OCI-LY1 (cell line): Measurements from ENCODE around the gene PTPRN2.

Experiments used
- EZH2 ChIP-seq: fragments of 200-600 bp; sonication (generic), shearing (Covaris generic); IDR thresholded peaks from 2 replicates; pipeline ENCODE4 v1.8.0; 2017; ENCODE audit warnings: borderline replicate concordance, mixed run types, mild to moderate bottlenecking, antibody characterized with exemption, low read length, moderate library complexity, mixed read lengths
- TF ChIP-seq, protein P1 (sequence below): fragments of 200-600 bp; sonication (generic), shearing (Covaris generic); IDR thresholded peaks from 2 replicates; pipeline ENCODE4 v1.5.1; 2017; ENCODE audit warnings: mild to moderate bottlenecking, antibody characterized with exemption, low read length, moderate library complexity, mixed read lengths

DNA sequence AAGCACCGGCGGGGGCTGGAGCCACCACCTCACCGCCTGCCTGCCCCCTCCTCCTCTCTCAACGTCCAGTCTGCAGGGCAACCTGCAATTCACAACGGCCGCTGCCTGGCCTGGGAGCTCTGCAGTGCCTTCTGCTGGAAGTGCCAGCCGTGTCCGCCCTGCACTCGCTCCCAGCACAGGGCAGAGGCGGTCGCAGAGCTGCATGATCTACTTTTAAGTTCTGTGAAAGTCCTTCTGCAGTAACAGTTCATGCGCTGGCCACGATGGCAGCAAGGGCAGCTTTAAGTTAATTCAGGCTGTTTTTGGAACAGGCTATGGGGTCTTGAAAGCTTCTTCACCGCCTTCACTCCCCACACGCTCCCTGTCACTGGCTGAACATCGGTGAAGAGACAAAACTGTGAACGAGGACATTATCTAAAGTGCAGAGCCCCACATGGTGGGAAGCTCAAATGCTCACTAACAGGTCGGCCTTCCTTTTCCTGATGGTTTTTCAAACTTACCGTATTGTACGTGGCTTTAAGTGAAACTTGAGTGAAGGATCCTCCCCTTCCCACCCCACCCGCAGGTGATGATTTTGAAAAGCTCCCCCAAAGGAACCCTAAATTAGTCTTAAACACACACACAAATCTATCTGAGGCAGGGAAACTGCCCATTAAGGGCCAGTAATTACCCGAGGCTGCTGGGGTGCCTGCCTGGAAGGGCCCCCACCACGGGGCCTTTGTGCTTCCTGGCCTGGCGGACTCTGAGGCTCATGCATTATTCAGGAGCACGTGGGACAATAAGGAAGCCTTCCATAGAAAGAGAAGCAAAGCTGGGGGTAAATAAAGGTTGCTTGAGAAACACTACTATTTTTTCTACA, 746.5 kb downstream of the PTPRN2 start:
- TF ChIP-seq, protein P1, sequence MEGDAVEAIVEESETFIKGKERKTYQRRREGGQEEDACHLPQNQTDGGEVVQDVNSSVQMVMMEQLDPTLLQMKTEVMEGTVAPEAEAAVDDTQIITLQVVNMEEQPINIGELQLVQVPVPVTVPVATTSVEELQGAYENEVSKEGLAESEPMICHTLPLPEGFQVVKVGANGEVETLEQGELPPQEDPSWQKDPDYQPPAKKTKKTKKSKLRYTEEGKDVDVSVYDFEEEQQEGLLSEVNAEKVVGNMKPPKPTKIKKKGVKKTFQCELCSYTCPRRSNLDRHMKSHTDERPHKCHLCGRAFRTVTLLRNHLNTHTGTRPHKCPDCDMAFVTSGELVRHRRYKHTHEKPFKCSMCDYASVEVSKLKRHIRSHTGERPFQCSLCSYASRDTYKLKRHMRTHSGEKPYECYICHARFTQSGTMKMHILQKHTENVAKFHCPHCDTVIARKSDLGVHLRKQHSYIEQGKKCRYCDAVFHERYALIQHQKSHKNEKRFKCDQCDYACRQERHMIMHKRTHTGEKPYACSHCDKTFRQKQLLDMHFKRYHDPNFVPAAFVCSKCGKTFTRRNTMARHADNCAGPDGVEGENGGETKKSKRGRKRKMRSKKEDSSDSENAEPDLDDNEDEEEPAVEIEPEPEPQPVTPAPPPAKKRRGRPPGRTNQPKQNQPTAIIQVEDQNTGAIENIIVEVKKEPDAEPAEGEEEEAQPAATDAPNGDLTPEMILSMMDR: no peak
- no peak for TF ChIP-seq EZH2
